HepG2 (cell line): ENCODE measurements around the gene RDH11. TPM values are rescaled to one million over a fixed set of nuclear protein-coding genes. Genes with fewer than 3 reads are reported as not detected.

Experiments used
- HDAC2 ChIP-seq: sonication (generic); formaldehyde crosslinking; IDR thresholded peaks from 2 replicates; pipeline ENCODE4 v1.4.0; 2020; ENCODE audit warnings: missing genetic modification reagents
- HNRNPK ChIP-seq: fragments of 200-400 bp; formaldehyde crosslinking; IDR thresholded peaks from 2 replicates; pipeline ENCODE4 v1.6.1; 2018; ENCODE audit warnings: low read length, low read depth, moderate library complexity, mild to moderate bottlenecking; ENCODE audit not compliant: poor library complexity, severe bottlenecking
- LCORL ChIP-seq, 2 experiments: fragments of 450-650 bp in 1 of 2; sonication (generic) in 1 of 2; formaldehyde crosslinking in 1 of 2; IDR thresholded peaks; 2 replicates each; pipeline versions ENCODE4 v1.5.0 to v1.6.1; 2017 to 2020; ENCODE audit warnings: antibody characterized with exemption in 1 of 2, missing genetic modification reagents in 1 of 2
- NFYB ChIP-seq: sonication (generic); formaldehyde crosslinking; IDR thresholded peaks from 2 replicates; pipeline ENCODE4 v1.4.0; 2020; ENCODE audit warnings: missing genetic modification reagents
- NFYC ChIP-seq: IDR thresholded peaks from 2 replicates; pipeline ENCODE4 v1.6.1; 2016; ENCODE audit warnings: missing genetic modification reagents, missing compliant biosample characterization
- PAX8 ChIP-seq: sonication (generic); formaldehyde crosslinking; IDR thresholded peaks from 2 replicates; pipeline ENCODE4 v1.8.0; 2022; ENCODE audit warnings: mild to moderate bottlenecking, missing genetic modification reagents, borderline replicate concordance
- RFX1 ChIP-seq: fragments of 450-650 bp; IDR thresholded peaks from 2 replicates; pipeline ENCODE4 v1.6.1; 2017
- RFXAP ChIP-seq: sonication (generic); formaldehyde crosslinking; IDR thresholded peaks from 2 replicates; pipeline ENCODE4 v1.4.0; 2020; ENCODE audit warnings: missing genetic modification reagents, borderline replicate concordance
- SIN3B ChIP-seq: fragments of 150-350 bp; IDR thresholded peaks from 2 replicates; pipeline ENCODE4 v1.6.1; 2014; ENCODE audit warnings: low read length
- SNAPC2 ChIP-seq: sonication (generic); formaldehyde crosslinking; IDR thresholded peaks from 2 replicates; pipeline ENCODE4 v1.8.1; 2022; ENCODE audit warnings: mild to moderate bottlenecking, missing genetic modification reagents
- SP2 ChIP-seq: sonication (generic); formaldehyde crosslinking; IDR thresholded peaks from 2 replicates; pipeline ENCODE4 v1.5.1; 2020; ENCODE audit warnings: mild to moderate bottlenecking, missing genetic modification reagents
- SPEN ChIP-seq: sonication (generic); formaldehyde crosslinking; IDR thresholded peaks from 2 replicates; pipeline ENCODE4 v1.5.1; 2020; ENCODE audit warnings: low read depth, mild to moderate bottlenecking, missing genetic modification reagents
- TMF1 ChIP-seq: sonication (generic); formaldehyde crosslinking; IDR thresholded peaks from 2 replicates; pipeline ENCODE4 v1.8.1; 2022; ENCODE audit warnings: low read depth, missing genetic modification reagents
- ZBTB20 ChIP-seq: sonication (generic); formaldehyde crosslinking; IDR thresholded peaks from 2 replicates; pipeline ENCODE4 v1.8.1; 2023; ENCODE audit warnings: missing genetic modification reagents, low read depth, mild to moderate bottlenecking, borderline replicate concordance
- ZFP91 ChIP-seq: sonication (generic); formaldehyde crosslinking; IDR thresholded peaks from 2 replicates; pipeline ENCODE4 v1.9.0; 2022; ENCODE audit warnings: missing genetic modification reagents, mild to moderate bottlenecking, borderline replicate concordance
- ZMAT3 ChIP-seq: sonication (generic); formaldehyde crosslinking; conservative IDR thresholded peaks from 2 replicates; pipeline ENCODE4 v1.7.0; 2021; ENCODE audit warnings: missing genetic modification reagents
- ZMYM4 ChIP-seq: sonication (generic); formaldehyde crosslinking; IDR thresholded peaks from 2 replicates; pipeline ENCODE4 v1.8.1; 2023; ENCODE audit warnings: mild to moderate bottlenecking, missing genetic modification reagents
- ZNF12 ChIP-seq: sonication (generic); formaldehyde crosslinking; IDR thresholded peaks from 2 replicates; pipeline ENCODE4 v1.5.0; 2020; ENCODE audit warnings: missing genetic modification reagents
- ZNF331 ChIP-seq: sonication (generic); formaldehyde crosslinking; IDR thresholded peaks from 2 replicates; pipeline ENCODE4 v1.4.0; 2020; ENCODE audit warnings: missing genetic modification reagents
- ZNF33A ChIP-seq: sonication (generic); formaldehyde crosslinking; IDR thresholded peaks from 2 replicates; pipeline ENCODE4 v1.5.1; 2020; ENCODE audit warnings: missing genetic modification reagents, mild to moderate bottlenecking, moderate library complexity, borderline replicate concordance
- ZNF615 ChIP-seq: sonication (generic); formaldehyde crosslinking; IDR thresholded peaks from 2 replicates; pipeline ENCODE4 v1.5.0; 2020; ENCODE audit warnings: mild to moderate bottlenecking, missing genetic modification reagents, borderline replicate concordance
- polyA plus RNA-seq, 8 experiments: library from polyadenylated mRNA; depleted of rRNA in 3 of 8; stranded (reverse) in 7 of 8; unstranded in 1 of 8; fragments of >200 nt; fragmentation: Illumina TruSeq in 4 of 8; extraction: Trizol in 4 of 8; gene quantifications; 2 replicates each; pipeline versions ENCODE4 v1.2.1 to v1.2.3, GENCODE V29; 2011 to 2016; ENCODE audit warnings: low read depth in 4 of 8, missing spikeins in 1 of 8, mixed read lengths in 1 of 8; ENCODE audit not compliant: insufficient read depth in 1 of 8
- total RNA-seq, 5 experiments: library from RNA; depleted of rRNA; stranded (reverse); fragments of >200 nt; fragmentation: Illumina TruSeq; extraction: Trizol; gene quantifications; 2 replicates each; pipeline ENCODE4 v1.2.3, GENCODE V29; 2016; ENCODE audit warnings: low read depth in 1 of 5
- TF ChIP-seq, protein P1 (sequence below): sonication (generic); formaldehyde crosslinking; IDR thresholded peaks from 2 replicates; pipeline ENCODE4 v1.4.0; 2020; ENCODE audit warnings: missing genetic modification reagents
- TF ChIP-seq, protein P2 (sequence below): sonication (generic); formaldehyde crosslinking; IDR thresholded peaks from 2 replicates; pipeline ENCODE4 v1.4.0; 2020; ENCODE audit warnings: mild to moderate bottlenecking, missing genetic modification reagents

Gene RDH11
- total and polyA plus RNA-seq, 2 of the 13 experiments (the other 11 are each of a cell fraction or from before 2014, with no cell fraction given), result 106 to 131 TPM

DNA sequence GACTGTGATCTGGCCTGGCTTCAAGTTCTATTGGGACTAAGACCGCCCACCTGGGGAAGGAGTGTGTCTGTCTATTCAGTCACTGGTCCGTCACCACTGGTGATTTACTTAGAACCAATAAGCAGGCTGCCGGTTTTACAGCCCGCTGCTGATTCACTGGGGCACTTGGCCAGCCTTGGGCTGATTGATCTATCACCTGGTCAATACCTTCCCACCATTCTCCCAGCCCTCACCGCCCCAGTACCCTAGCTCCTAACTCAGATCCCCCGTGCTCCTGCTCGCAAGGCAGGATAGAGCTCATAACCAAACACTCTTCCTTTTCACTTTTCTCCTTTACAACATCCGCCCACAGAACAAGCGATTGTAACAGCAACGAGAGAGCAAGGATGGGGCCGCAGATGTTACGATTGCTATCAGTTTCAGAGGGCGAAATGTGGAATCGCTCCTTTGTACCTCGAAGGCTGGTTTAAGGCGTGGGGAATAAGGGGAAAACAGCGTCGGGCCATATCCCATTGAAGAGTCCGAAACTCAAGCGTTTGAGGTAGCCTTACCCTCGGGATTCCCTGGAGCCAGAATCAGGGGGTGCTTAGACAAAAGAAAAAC, 672 bp downstream of the RDH11 start (continued):
- TF ChIP-seq RFXAP (CRISPR knock-in tag) (peak; percentile 78), RFX1 (no peak), NFYC (CRISPR knock-in tag) (peak; percentile 80), LCORL (IDR thresholded peaks at IDR 0.05) (no peak), LCORL (CRISPR knock-in tag; IDR thresholded peaks at IDR 0.05) (no peak), ZFP91 (CRISPR knock-in tag) (0 out of 2 replicates have a peak, but pooled peaks have one; percentile 33), HDAC2 (CRISPR knock-in tag) (peak; percentile 47; the same call in 1 of the 2 replicates), ZNF331 (CRISPR knock-in tag) (peak; percentile 12; the same call in 1 of the 2 replicates), ZNF33A (CRISPR knock-in tag) (no peak), SP2 (CRISPR knock-in tag) (peak; percentile 67), ZMAT3 (CRISPR knock-in tag) (no peak), ZNF615 (CRISPR knock-in tag) (peak; percentile 62; the same call in 1 of the 2 replicates), HNRNPK (no peak), SIN3B (no peak), TMF1 (CRISPR knock-in tag) (0 out of 2 replicates have a peak, but pooled peaks have one; percentile 22), ZNF12 (no peak), ZMYM4 (peak; percentile 78; the same call in 1 of the 2 replicates), NFYB (CRISPR knock-in tag) (peak; percentile 85), SNAPC2 (CRISPR knock-in tag) (0 out of 2 replicates have a peak, but pooled peaks have one; percentile 66), PAX8 (CRISPR knock-in tag) (no peak), SPEN (CRISPR knock-in tag) (peak; percentile 78), ZBTB20 (CRISPR knock-in tag) (peak; percentile 38; the same call in 1 of the 2 replicates)
- TF ChIP-seq, protein P1, sequence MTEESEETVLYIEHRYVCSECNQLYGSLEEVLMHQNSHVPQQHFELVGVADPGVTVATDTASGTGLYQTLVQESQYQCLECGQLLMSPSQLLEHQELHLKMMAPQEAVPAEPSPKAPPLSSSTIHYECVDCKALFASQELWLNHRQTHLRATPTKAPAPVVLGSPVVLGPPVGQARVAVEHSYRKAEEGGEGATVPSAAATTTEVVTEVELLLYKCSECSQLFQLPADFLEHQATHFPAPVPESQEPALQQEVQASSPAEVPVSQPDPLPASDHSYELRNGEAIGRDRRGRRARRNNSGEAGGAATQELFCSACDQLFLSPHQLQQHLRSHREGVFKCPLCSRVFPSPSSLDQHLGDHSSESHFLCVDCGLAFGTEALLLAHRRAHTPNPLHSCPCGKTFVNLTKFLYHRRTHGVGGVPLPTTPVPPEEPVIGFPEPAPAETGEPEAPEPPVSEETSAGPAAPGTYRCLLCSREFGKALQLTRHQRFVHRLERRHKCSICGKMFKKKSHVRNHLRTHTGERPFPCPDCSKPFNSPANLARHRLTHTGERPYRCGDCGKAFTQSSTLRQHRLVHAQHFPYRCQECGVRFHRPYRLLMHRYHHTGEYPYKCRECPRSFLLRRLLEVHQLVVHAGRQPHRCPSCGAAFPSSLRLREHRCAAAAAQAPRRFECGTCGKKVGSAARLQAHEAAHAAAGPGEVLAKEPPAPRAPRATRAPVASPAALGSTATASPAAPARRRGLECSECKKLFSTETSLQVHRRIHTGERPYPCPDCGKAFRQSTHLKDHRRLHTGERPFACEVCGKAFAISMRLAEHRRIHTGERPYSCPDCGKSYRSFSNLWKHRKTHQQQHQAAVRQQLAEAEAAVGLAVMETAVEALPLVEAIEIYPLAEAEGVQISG (CRISPR knock-in tag), result 0 out of 2 replicates have a peak, but pooled peaks have one; percentile 22
- TF ChIP-seq, protein P2, sequence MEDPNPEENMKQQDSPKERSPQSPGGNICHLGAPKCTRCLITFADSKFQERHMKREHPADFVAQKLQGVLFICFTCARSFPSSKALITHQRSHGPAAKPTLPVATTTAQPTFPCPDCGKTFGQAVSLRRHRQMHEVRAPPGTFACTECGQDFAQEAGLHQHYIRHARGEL (CRISPR knock-in tag), result no peak
